PFSK-1 (cell line): ENCODE data around the gene PALLD.

Experiments
- FOXP2 ChIP-seq: optimal IDR thresholded peaks from 2 replicates; pipeline ENCODE3; 2011; ENCODE audit warnings: borderline replicate concordance, control low read depth, inconsistent platforms; ENCODE audit not compliant: insufficient read depth; ENCODE audit errors: extremely low read length, extremely low read depth
- POLR2AphosphoS5 ChIP-seq: IDR thresholded peaks from 2 replicates; pipeline ENCODE4 v1.6.1; 2012; ENCODE audit warnings: low read depth, mild to moderate bottlenecking, control low read depth, low read length, moderate library complexity
- SIN3A ChIP-seq: IDR thresholded peaks from 2 replicates; pipeline ENCODE4 v1.6.1; 2012; ENCODE audit warnings: mild to moderate bottlenecking, low read length, moderate library complexity, borderline replicate concordance; ENCODE audit not compliant: insufficient read depth
- TAF1 ChIP-seq: IDR thresholded peaks from 2 replicates; pipeline ENCODE4 v1.6.1; 2012; ENCODE audit warnings: low read length, control low read depth, borderline replicate concordance; ENCODE audit not compliant: insufficient read depth
- TF ChIP-seq, protein P1 (sequence below), 2 experiments: IDR thresholded peaks; 2 replicates each; pipeline versions ENCODE4 v1.6.1 to v1.8.0; 2011 to 2012; ENCODE audit warnings: low read depth in 2 of 2, low read length in 2 of 2, control low read depth in 1 of 2, inconsistent platforms in 1 of 2, mild to moderate bottlenecking in 1 of 2, moderate library complexity in 1 of 2; ENCODE audit not compliant: insufficient read depth in 1 of 2

PALLD gene

DNA sequence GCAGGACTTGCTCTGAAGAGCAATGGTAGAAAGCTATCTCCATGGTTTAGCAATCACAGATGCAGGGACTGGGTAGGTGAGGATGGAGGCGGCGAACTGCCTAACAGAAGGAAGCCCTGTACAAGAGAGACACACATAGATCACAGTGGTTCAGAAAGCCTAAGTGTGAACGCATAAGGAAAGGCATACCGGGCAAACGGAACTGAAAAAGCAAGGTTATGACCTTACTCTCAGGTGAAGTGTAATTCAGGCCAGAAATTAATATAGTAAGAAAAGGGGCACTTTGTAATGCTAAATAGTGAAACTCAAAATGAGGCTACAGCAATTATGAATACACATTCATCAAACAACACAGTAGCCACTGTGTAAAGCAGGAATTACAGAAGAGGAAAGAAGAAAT, 126.6 kb downstream of the PALLD start:
- TF ChIP-seq TAF1 (no peak), SIN3A (no peak), POLR2AphosphoS5 (no peak), FOXP2 (no peak)
- TF ChIP-seq, protein P1, sequence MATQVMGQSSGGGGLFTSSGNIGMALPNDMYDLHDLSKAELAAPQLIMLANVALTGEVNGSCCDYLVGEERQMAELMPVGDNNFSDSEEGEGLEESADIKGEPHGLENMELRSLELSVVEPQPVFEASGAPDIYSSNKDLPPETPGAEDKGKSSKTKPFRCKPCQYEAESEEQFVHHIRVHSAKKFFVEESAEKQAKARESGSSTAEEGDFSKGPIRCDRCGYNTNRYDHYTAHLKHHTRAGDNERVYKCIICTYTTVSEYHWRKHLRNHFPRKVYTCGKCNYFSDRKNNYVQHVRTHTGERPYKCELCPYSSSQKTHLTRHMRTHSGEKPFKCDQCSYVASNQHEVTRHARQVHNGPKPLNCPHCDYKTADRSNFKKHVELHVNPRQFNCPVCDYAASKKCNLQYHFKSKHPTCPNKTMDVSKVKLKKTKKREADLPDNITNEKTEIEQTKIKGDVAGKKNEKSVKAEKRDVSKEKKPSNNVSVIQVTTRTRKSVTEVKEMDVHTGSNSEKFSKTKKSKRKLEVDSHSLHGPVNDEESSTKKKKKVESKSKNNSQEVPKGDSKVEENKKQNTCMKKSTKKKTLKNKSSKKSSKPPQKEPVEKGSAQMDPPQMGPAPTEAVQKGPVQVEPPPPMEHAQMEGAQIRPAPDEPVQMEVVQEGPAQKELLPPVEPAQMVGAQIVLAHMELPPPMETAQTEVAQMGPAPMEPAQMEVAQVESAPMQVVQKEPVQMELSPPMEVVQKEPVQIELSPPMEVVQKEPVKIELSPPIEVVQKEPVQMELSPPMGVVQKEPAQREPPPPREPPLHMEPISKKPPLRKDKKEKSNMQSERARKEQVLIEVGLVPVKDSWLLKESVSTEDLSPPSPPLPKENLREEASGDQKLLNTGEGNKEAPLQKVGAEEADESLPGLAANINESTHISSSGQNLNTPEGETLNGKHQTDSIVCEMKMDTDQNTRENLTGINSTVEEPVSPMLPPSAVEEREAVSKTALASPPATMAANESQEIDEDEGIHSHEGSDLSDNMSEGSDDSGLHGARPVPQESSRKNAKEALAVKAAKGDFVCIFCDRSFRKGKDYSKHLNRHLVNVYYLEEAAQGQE (IDR thresholded peaks at IDR 0.05; ENCODE audit: insufficient read depth in 1 of 2, low read depth in 2 of 2, low read length in 2 of 2), result no peak

DNA sequence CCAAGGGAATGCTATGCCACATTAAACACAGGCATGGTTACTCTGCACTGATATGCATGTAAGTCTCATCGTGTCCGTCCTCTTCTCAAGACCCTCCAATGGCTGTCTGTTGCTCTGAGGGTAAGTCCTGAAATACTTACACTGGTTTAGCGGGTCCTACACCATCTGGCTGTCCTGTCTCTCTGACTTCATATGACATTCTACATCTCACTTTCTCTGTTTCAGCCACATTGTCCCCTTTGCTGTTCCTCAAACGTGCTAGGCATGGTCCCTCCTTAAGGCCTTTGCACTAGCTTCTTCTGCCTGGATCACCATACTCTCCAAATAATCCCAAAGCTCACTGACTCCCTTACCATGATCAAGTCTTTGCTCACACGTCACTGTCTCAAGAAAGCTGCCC, 131.4 kb downstream of the PALLD start:
- TF ChIP-seq POLR2AphosphoS5, result no peak
- TF ChIP-seq, protein P1 (IDR thresholded peaks at IDR 0.05; ENCODE audit: insufficient read depth in 1 of 2, low read depth in 2 of 2, low read length in 2 of 2), result no peak
- no peak for TF ChIP-seq SIN3A
- no peak for TF ChIP-seq FOXP2
- TF ChIP-seq TAF1, result no peak

- TF ChIP-seq SIN3A (no peak), FOXP2 (no peak), POLR2AphosphoS5 (no peak), TAF1 (no peak)
- TF ChIP-seq, protein P1 (IDR thresholded peaks at IDR 0.05; ENCODE audit: insufficient read depth in 1 of 2, low read depth in 2 of 2, low read length in 2 of 2), result no peak
Observed at GRCh38 chr4:168629566-168629965, 132.7 kb downstream of the PALLD start.

- peak; percentile 31 for TF ChIP-seq FOXP2
- TF ChIP-seq SIN3A, result no peak
- no peak for TF ChIP-seq POLR2AphosphoS5
- TF ChIP-seq, protein P1 (IDR thresholded peaks at IDR 0.05; ENCODE audit: insufficient read depth in 1 of 2, low read depth in 2 of 2, low read length in 2 of 2), result no peak
- peak; percentile 40; the same call in 1 of the 2 replicates for TF ChIP-seq TAF1
Observed at GRCh38 chr4:168630445-168631187, 133.8 kb downstream of the PALLD start.
